Right renal pelvis (tissue), 4 donors: ENCODE results near the gene NEK11. TPM values are rescaled to one million over a fixed set of nuclear protein-coding genes. Genes with fewer than 3 reads are reported as not detected.

Experiments
- DNase-seq, 4 donors: peaks; one replicate each; pipeline ENCODE4 v3.0.0-alpha.2; 2013; ENCODE audit warnings: low read depth in 4 of 4, low spot score in 3 of 4, missing footprints in 1 of 4
- polyA plus RNA-seq, 4 donors: library from polyadenylated mRNA; unstranded; fragments of 120-200 nt; gene quantifications; one replicate each; pipeline ENCODE4 v1.2.1, GENCODE V29; 2013; ENCODE audit not compliant: insufficient read length in 4 of 4

Gene NEK11
- polyA plus RNA-seq, 4 donors, result 17.1 to 23.7 (median 20.8) TPM

GRCh38 chr3:131114256-131114655, 87.6 kb downstream of the NEK11 start:
- no peak for DNase-seq

- no peak for DNase-seq
Observed at GRCh38 chr3:131125684-131126083, 99.0 kb downstream of the NEK11 start.

GRCh38 chr3:131140891-131141290, 114.2 kb downstream of the NEK11 start:
- DNase-seq, result no peak

- DNase-seq, result no peak
Observed at GRCh38 chr3:131141770-131142169, 115.1 kb downstream of the NEK11 start.

GRCh38 chr3:131142580-131142979, 115.9 kb downstream of the NEK11 start:
- no peak for DNase-seq

GRCh38 chr3:131143802-131144201, 117.1 kb downstream of the NEK11 start:
- no peak for DNase-seq

- DNase-seq, result no peak
Observed at GRCh38 chr3:131147534-131147933, 120.9 kb downstream of the NEK11 start.

GRCh38 chr3:131158434-131158833, 131.8 kb downstream of the NEK11 start:
- no peak for DNase-seq

GRCh38 chr3:131162516-131162915, 135.8 kb downstream of the NEK11 start:
- DNase-seq, result no peak

- DNase-seq, result no peak
Observed at GRCh38 chr3:131167867-131168266, 141.2 kb downstream of the NEK11 start.

GRCh38 chr3:131169331-131169730, 142.7 kb downstream of the NEK11 start:
- no peak for DNase-seq

GRCh38 chr3:131172502-131173200, 146.0 kb downstream of the NEK11 start:
- DNase-seq, result no peak

GRCh38 chr3:131174752-131175151, 148.1 kb downstream of the NEK11 start:
- no peak for DNase-seq

- no peak for DNase-seq
Observed at GRCh38 chr3:131178710-131179375, 152.2 kb downstream of the NEK11 start.

GRCh38 chr3:131192701-131193100, 166.0 kb downstream of the NEK11 start:
- DNase-seq, result no peak

- no peak for DNase-seq
Observed at GRCh38 chr3:131193641-131194238, 167.1 kb downstream of the NEK11 start.

- DNase-seq, result no peak
Observed at GRCh38 chr3:131194816-131195215, 168.1 kb downstream of the NEK11 start.

- no peak for DNase-seq
Observed at GRCh38 chr3:131200636-131201199, 174.0 kb downstream of the NEK11 start.

GRCh38 chr3:131216330-131216729, 189.7 kb downstream of the NEK11 start:
- DNase-seq, result no peak

GRCh38 chr3:131216801-131217200, 190.1 kb downstream of the NEK11 start:
- DNase-seq, result no peak

GRCh38 chr3:131217296-131217741, 190.6 kb downstream of the NEK11 start:
- DNase-seq, result no peak
